Endothelial cell of umbilical vein (primary cell): ENCODE measurements around the gene ASB1. TPM values are rescaled to one million over a fixed set of nuclear protein-coding genes. Genes with fewer than 3 reads are reported as not detected.
A peak's percentile ranks its signal among the peaks of the same experiment; 100 is the strongest.

Source experiments
- BruUV-seq: library from RNA; stranded (reverse); fragments of 400-500 nt; replicated peaks from 2 replicates; lab custom pipeline; 2021; lab: Mats Ljungman, UMichigan
- CTCF ChIA-PET: fragments of 300-600, 350-600 bp; sonication (Branson Sonifier 250); formaldehyde crosslinking; loops from one replicate; lab custom pipeline; 2021; ENCODE audit warnings: antibody characterized with exemption, inconsistent platforms; lab: Charles Lee
- POLR2A ChIA-PET: fragments of 300-600, 350-600 bp; sonication (Branson Sonifier 250); formaldehyde crosslinking; loops from one replicate; lab custom pipeline; 2021; ENCODE audit warnings: antibody characterized with exemption, inconsistent platforms; lab: Charles Lee
- DNase-seq: peaks from one replicate; pipeline ENCODE4 v3.0.0-alpha.2; 2011; ENCODE audit warnings: low read depth, low spot score
- FAIRE-seq: peaks from 2 replicates; lab custom pipeline; 2011; peaks lifted over from hg19 to GRCh38; lab: Jason Lieb, UNC
- H2AFZ ChIP-seq: 2 replicates; pipeline ENCODE4 v1.6.0; 2012; ENCODE audit warnings: low read depth, low read length, control low read depth, inconsistent platforms
- H3K27ac ChIP-seq: 2 replicates; pipeline ENCODE4 v1.5.1; 2011; ENCODE audit warnings: low read depth, mild to moderate bottlenecking, control low read depth, low read length, moderate library complexity; ENCODE audit not compliant: insufficient read depth
- H3K27me3 ChIP-seq, 2 experiments: 2 replicates each; pipeline versions ENCODE4 v1.6.0 to v1.6.1; 2011; ENCODE audit warnings: low read length in 2 of 2, mixed read lengths in 1 of 2; ENCODE audit not compliant: control insufficient read depth in 2 of 2, insufficient read depth in 2 of 2
- H3K36me3 ChIP-seq, 2 experiments: 2 replicates in 1 of 2; 3 replicates in 1 of 2; pipeline ENCODE4 v1.5.1; 2011; ENCODE audit warnings: low read length in 2 of 2, mild to moderate bottlenecking in 1 of 2, moderate library complexity in 1 of 2; ENCODE audit not compliant: control insufficient read depth in 2 of 2, insufficient read depth in 2 of 2; ENCODE audit errors: extremely low read depth in 1 of 2
- H3K4me1 ChIP-seq: 3 replicates; pipeline ENCODE4 v1.5.1; 2011; ENCODE audit warnings: mild to moderate bottlenecking, low read length; ENCODE audit not compliant: control insufficient read depth, insufficient read depth; ENCODE audit errors: extremely low read depth
- H3K4me2 ChIP-seq: 2 replicates; pipeline ENCODE4 v1.6.1; 2011; ENCODE audit warnings: low read length, control low read depth, mixed read lengths; ENCODE audit not compliant: insufficient read depth
- H3K4me3 ChIP-seq, 3 experiments: fragments of 200-600 bp in 1 of 3; sonication (generic), shearing (Covaris generic) in 1 of 3; replicated peaks in 1 of 3; 2 replicates each; pipeline ENCODE4 v1.5.1; 2011 to 2016; ENCODE audit warnings: control low read depth in 3 of 3, low read length in 3 of 3, mild to moderate bottlenecking in 2 of 3, inconsistent platforms in 1 of 3, low read depth in 1 of 3, moderate library complexity in 1 of 3; ENCODE audit not compliant: insufficient read depth in 1 of 3
- H3K79me2 ChIP-seq: 2 replicates; pipeline ENCODE4 v1.6.0; 2012; ENCODE audit warnings: low read length, inconsistent platforms; ENCODE audit not compliant: control insufficient read depth, insufficient read depth
- H3K9ac ChIP-seq: replicated peaks from 2 replicates; pipeline ENCODE3; 2011; ENCODE audit warnings: low read length, control low read depth; ENCODE audit not compliant: insufficient read depth; ENCODE audit errors: extremely low read depth
- H3K9me1 ChIP-seq: replicated peaks from 3 replicates; pipeline ENCODE4 v1.6.0; 2011; ENCODE audit warnings: mild to moderate bottlenecking, low read length; ENCODE audit not compliant: control insufficient read depth, insufficient read depth; ENCODE audit errors: extremely low read depth
- H3K9me3 ChIP-seq: replicated peaks from 2 replicates; pipeline ENCODE4 v1.5.1; 2012; ENCODE audit warnings: low read length, inconsistent platforms; ENCODE audit not compliant: control insufficient read depth, insufficient read depth
- H4K20me1 ChIP-seq: replicated peaks from 2 replicates; pipeline ENCODE3; 2011; ENCODE audit warnings: mild to moderate bottlenecking, low read length; ENCODE audit not compliant: control insufficient read depth, insufficient read depth; ENCODE audit errors: extremely low read depth
- dilution Hi-C: fragments of 300-500 bp; cut with MboI; formaldehyde crosslinking; loops from one replicate; pipeline ENCODE4 v1.15.0; 2019; ENCODE audit warnings: low sequenced_read_pairs; ENCODE audit not compliant: extremely low pct_ligation_motif_present
- intact Hi-C: fragments of 100-400 bp; cut with micrococcal nuclease; formaldehyde crosslinking; loops from one replicate; pipeline ENCODE4 v1.10.0; 2022
- polyA plus RNA-seq, 4 experiments: library from polyadenylated mRNA; depleted of rRNA in 3 of 4; stranded (reverse) in 3 of 4; unstranded in 1 of 4; fragments of >200 nt; gene quantifications; 2 replicates each; pipeline versions ENCODE4 v1.2.1 to v1.2.3, GENCODE V29; 2011 to 2012; ENCODE audit warnings: missing spikeins in 1 of 4
- total RNA-seq: library from RNA; stranded (reverse); gene quantifications from 2 replicates; pipeline ENCODE4 v1.2.3, GENCODE V29; 2021
- TF ChIP-seq, protein P1 (sequence below), 2 donors: IDR thresholded peaks; 1 replicate in 1 of 2; 2 replicates in 1 of 2; pipeline ENCODE4 v1.5.1; 2011; ENCODE audit warnings: low read length in 2 of 2, mild to moderate bottlenecking in 2 of 2, moderate library complexity in 2 of 2, control low read depth in 1 of 2, inconsistent platforms in 1 of 2, low read depth in 1 of 2; ENCODE audit not compliant: insufficient read depth in 1 of 2; ENCODE audit errors: extremely low read depth in 1 of 2
- TF ChIP-seq, protein P2 (sequence below): IDR thresholded peaks from 2 replicates; pipeline ENCODE4 v1.6.1; 2011; ENCODE audit not compliant: insufficient read depth, insufficient read length

ASB1 gene
- total and polyA plus RNA-seq, 2 donors (not counting 3 experiments of a cell fraction or from before 2014, with no cell fraction given): 12.3 to 16.2 TPM

DNA sequence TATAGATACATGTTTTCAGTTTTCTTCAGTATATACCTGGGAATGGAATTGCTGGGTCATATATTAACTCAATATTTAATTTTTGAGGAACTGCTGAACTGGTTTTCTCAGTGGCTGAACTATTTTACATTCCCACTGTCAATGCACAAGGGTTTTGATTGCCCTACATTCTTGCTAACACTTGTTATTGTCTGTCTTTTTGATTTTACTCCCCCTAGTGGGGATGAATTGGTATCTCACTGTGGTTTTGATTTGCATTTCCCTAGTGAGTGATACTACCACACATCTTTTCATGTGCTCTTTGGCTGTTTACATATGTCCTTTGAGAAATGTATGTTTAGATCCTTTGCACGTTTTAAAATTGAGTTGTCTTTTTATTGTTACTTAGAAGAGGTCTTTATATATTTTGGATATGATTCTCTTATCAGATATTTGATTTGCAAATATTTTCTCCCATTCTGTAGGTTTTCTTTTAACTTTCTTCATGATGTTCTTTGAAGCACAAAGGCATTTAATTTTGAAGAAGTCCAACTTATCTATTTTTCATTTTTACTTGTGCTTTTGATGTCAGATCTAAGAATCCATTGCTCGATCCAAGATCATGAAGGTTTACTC lies 36.2 kb downstream of the ASB1 start:
- intact Hi-C loops: loop anchor here (1.0 kb wide), 4 partner anchors 93 to 207 kb away; no protein-coding TSS in a partner anchor
- DNase-seq: peak; percentile 63

More for the DNA sequence above, 36.2 kb downstream of the ASB1 start:
- ChIA-PET CTCF (interaction anchor here (1.3 to 5.1 kb wide), 2 partner anchors 85 to 105 kb away, joined by 3 to 32 read pairs; no protein-coding TSS in a partner anchor), POLR2A (no interaction called here)
- no peak overlapping the region for H2AFZ ChIP-seq
- no peak overlapping the region for H3K4me3 ChIP-seq
- no peak overlapping the region for H3K4me2 ChIP-seq
- H3K79me2 ChIP-seq: no peaks in the 10 kb centered on the region
- FAIRE-seq: peak; percentile 82
- no peaks in the 10 kb centered on the region for H3K27me3 ChIP-seq
- H3K9me3 ChIP-seq: no peaks in the 10 kb centered on the region
- no peaks in the 10 kb centered on the region for H3K36me3 ChIP-seq
- no peaks in the 10 kb centered on the region for H3K4me1 ChIP-seq
- dilution Hi-C loops: loop anchor here (25.0 kb wide), 1 partner anchor 101 kb away; no protein-coding TSS in a partner anchor
- no peaks in the 10 kb centered on the region for H4K20me1 ChIP-seq
- H3K9ac ChIP-seq: no peak overlapping the region
- TF ChIP-seq, protein P1, sequence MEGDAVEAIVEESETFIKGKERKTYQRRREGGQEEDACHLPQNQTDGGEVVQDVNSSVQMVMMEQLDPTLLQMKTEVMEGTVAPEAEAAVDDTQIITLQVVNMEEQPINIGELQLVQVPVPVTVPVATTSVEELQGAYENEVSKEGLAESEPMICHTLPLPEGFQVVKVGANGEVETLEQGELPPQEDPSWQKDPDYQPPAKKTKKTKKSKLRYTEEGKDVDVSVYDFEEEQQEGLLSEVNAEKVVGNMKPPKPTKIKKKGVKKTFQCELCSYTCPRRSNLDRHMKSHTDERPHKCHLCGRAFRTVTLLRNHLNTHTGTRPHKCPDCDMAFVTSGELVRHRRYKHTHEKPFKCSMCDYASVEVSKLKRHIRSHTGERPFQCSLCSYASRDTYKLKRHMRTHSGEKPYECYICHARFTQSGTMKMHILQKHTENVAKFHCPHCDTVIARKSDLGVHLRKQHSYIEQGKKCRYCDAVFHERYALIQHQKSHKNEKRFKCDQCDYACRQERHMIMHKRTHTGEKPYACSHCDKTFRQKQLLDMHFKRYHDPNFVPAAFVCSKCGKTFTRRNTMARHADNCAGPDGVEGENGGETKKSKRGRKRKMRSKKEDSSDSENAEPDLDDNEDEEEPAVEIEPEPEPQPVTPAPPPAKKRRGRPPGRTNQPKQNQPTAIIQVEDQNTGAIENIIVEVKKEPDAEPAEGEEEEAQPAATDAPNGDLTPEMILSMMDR (IDR thresholded peaks at IDR 0.05; ENCODE audit: extremely low read depth in 1 of 2, insufficient read depth in 1 of 2, low read depth in 1 of 2, low read length in 2 of 2): peak; percentile 47 to 48
- TF ChIP-seq, protein P2, sequence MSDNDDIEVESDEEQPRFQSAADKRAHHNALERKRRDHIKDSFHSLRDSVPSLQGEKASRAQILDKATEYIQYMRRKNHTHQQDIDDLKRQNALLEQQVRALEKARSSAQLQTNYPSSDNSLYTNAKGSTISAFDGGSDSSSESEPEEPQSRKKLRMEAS: no peak
- no peak overlapping the region for H3K27ac ChIP-seq
- no TSS peak for BruUV-seq
- H3K9me1 ChIP-seq: no peaks in the 10 kb centered on the region
